Right lobe of liver (tissue), 4 donors: ENCODE results near the gene NOTCH3.

Experiments used
- POLR2A ChIP-seq: fragments of 450-650 bp; IDR thresholded peaks from one replicate; pipeline ENCODE4 v1.6.1; 2017; ENCODE audit warnings: antibody characterized with exemption, mild to moderate bottlenecking
- TF ChIP-seq, protein P1 (sequence below), 4 donors: fragments of 200-600 bp in 3 of 4; fragments of 450-650 bp in 1 of 4; IDR thresholded peaks; one replicate each; pipeline versions ENCODE4 v1.5.1 to v1.8.0; 2016 to 2022; ENCODE audit warnings: antibody characterized with exemption in 4 of 4, mild to moderate bottlenecking in 2 of 4
- donor health status: DM: no; HTN: no; CAD: no.
- donor health status: DM: no; HTN: no; CAD: no.
- donor health status: DM: no; HTN: yes; CAD: no.

DNA sequence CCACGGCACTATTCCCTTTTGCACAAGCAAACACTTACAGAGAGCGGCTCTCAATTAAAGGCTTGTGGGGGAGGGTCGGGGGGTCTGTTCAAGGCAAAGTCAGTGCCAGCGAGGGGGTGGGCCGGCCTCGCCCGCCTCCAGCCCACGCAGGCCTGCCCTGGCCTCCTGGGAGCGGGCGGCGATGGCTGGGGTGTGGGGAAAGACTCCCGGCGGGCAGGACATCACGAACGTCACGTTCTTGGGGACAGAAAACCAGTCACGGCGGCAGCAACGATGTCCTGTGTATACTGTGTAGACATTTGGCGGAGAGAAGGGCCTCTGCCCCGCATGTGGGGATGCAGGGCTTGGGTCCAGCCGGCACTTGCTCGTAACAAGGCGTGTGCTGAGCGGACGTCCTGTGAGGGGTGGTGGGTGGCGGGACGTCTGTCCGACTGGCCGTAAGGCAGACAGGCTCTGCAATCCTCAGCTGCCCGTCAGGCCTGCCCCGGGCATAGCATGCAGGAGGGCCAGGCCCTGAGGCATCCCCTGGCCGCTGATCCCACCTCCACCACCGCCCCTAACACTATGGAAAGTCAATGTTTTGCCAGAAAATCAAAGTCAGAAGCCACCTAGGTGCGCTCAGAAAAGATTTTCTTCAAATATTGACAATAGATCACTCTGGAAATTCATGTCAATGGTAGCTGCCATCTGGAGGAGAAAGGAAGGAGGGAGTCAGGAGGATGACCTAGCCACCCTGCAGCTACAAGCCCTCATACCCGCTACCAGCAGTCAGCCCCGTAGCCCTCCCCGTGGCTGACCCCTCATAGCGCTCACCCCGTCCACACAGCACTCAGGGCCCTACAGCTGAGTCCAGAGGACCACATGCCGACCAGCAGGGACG is 37.2 kb upstream of the NOTCH3 start:
- TF ChIP-seq, protein P1, sequence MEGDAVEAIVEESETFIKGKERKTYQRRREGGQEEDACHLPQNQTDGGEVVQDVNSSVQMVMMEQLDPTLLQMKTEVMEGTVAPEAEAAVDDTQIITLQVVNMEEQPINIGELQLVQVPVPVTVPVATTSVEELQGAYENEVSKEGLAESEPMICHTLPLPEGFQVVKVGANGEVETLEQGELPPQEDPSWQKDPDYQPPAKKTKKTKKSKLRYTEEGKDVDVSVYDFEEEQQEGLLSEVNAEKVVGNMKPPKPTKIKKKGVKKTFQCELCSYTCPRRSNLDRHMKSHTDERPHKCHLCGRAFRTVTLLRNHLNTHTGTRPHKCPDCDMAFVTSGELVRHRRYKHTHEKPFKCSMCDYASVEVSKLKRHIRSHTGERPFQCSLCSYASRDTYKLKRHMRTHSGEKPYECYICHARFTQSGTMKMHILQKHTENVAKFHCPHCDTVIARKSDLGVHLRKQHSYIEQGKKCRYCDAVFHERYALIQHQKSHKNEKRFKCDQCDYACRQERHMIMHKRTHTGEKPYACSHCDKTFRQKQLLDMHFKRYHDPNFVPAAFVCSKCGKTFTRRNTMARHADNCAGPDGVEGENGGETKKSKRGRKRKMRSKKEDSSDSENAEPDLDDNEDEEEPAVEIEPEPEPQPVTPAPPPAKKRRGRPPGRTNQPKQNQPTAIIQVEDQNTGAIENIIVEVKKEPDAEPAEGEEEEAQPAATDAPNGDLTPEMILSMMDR (IDR thresholded peaks at IDR 0.05): no peak
- no peak for TF ChIP-seq POLR2A
